Subcutaneous adipose tissue (tissue), 4 donors: ENCODE results near the gene MTF1. TPM values are rescaled to one million over a fixed set of nuclear protein-coding genes. Genes with fewer than 3 reads are reported as not detected.

ENCODE experiments used
- CTCF ChIP-seq: fragments of 450-650 bp; IDR thresholded peaks from one replicate; pipeline ENCODE4 v1.5.1; 2016; ENCODE audit warnings: low read depth, mild to moderate bottlenecking, control low read depth, antibody characterized with exemption, moderate library complexity
- total RNA-seq, 4 donors: library from RNA; depleted of rRNA; stranded (reverse); fragments of >200 nt; gene quantifications; one replicate each; pipeline ENCODE4 v1.1.0, GENCODE V29; 2016

MTF1 gene
- total RNA-seq, 4 donors from 2014 or later, result 5.7 to 6.8 (median 6.5) TPM

GRCh38 chr1:37776946-37777516, 82.4 kb downstream of the MTF1 start:
- no peak for TF ChIP-seq CTCF

GRCh38 chr1:37767488-37767887, 91.9 kb downstream of the MTF1 start:
- TF ChIP-seq CTCF, result no peak

GRCh38 chr1:37765916-37766664, 93.3 kb downstream of the MTF1 start:
- no peak for TF ChIP-seq CTCF

GRCh38 chr1:37764888-37765441, 94.4 kb downstream of the MTF1 start, which contains the start of gene EPHA10:
Gene EPHA10, minus strand, starts transcription at chr1:37765120. Its CDS starts 54 bp downstream, at chr1:37765066.
- TF ChIP-seq CTCF, result no peak

GRCh38 chr1:37764414-37764825, 95.0 kb downstream of the MTF1 start:
- no peak for TF ChIP-seq CTCF

- TF ChIP-seq CTCF, result no peak
These were observed 95.5 kb downstream of the MTF1 start for GRCh38 chr1:37763791-37764413.

GRCh38 chr1:37762516-37762915, 96.9 kb downstream of the MTF1 start:
- no peak for TF ChIP-seq CTCF
